GM13977 (cell line): ENCODE measurements around the gene SYNPO2.
A peak's percentile ranks its signal among the peaks of the same experiment; 100 is the strongest.

Source experiments
- DNase-seq: peaks from one replicate; pipeline ENCODE4 v3.0.0; 2012; ENCODE audit warnings: low spot score
- CTCF ChIP-seq: IDR thresholded peaks from 2 replicates; pipeline ENCODE4 v1.5.1; 2012; ENCODE audit warnings: mild to moderate bottlenecking, control low read depth; ENCODE audit not compliant: insufficient read depth; ENCODE audit errors: extremely low read depth, missing control alignments
- in situ Hi-C: fragments of 300-500 bp; cut with MboI; formaldehyde crosslinking; loops from one replicate; pipeline ENCODE4 v1.12.0; 2022; ENCODE audit warnings: low sequenced_read_pairs, low pct_unique_long_range_greater_than_20kb, mixed read lengths, inconsistent platforms; ENCODE audit not compliant: unreplicated experiment

The SYNPO2 gene

DNA sequence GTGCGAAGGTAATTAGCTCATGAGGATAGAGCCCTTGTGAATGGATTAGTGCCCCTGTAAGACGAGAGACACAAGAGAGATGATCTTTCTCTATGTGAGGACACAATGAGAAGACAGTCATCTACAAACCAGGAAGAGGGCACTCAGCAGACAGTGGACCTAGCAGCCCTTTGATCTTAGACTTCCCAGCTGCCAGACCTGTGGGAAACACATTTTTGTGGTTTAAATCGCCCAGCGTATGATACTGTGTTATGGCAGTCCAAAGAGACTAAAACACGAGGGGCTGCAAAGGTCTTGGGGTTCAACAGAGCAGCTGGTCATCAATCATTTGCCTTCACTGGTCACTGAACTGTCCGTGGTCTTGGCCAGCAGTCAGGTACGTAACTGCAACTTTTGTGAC lies 9.2 kb upstream of the SYNPO2 start:
- TF ChIP-seq CTCF: no peak
- in situ Hi-C loops: no loop called here

GRCh38 chr4:118881512-118882146 lies 7.0 kb upstream of the SYNPO2 start:
- no peak for DNase-seq
- TF ChIP-seq CTCF: no peak
- in situ Hi-C loops: no loop called here

More for the DNA sequence above, 9.2 kb upstream of the SYNPO2 start:
- no peak for DNase-seq

- DNase-seq: no peak
- peak; percentile 16 for TF ChIP-seq CTCF
Measured at GRCh38 chr4:118883861-118884260, 4.8 kb upstream of the SYNPO2 start.

GRCh38 chr4:118884716-118885115 lies 3.9 kb upstream of the SYNPO2 start:
- no peak for DNase-seq
- in situ Hi-C loops: no loop called here
- TF ChIP-seq CTCF: no peak

More at GRCh38 chr4:118883861-118884260, 4.8 kb upstream of the SYNPO2 start:
- in situ Hi-C loops: no loop called here

DNA sequence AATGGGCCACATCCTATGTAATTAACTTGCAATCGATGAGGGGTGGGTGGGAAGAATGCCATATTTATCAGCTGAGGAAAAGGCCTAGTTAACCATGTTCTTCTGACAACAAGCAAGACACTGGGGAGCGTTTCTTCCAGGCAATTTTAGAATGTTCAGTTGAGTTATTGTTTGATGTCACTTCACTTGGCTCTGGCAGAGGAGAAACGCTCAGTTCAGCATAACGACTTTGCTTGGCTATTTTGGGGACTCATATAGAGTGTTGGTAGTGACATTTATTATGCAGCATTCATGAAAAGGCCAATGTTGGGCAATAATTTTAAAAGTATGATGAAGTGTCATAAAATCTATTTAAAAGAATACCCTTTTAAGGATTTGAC lies 648 bp downstream of the SYNPO2 start:
- in situ Hi-C loops: no loop called here
- no peak for TF ChIP-seq CTCF
- no peak for DNase-seq

GRCh38 chr4:118894034-118894433 lies 5.4 kb downstream of the SYNPO2 start:
- TF ChIP-seq CTCF: no peak
- in situ Hi-C loops: no loop called here
- DNase-seq: no peak
